HUES48 (cell line): ENCODE measurements around the gene GSAP.

Experiments
- H3K27ac ChIP-seq: one replicate; pipeline ENCODE4 v1.7.0; 2013; ENCODE audit warnings: low read depth, low read length, inconsistent platforms
- H3K27me3 ChIP-seq: 2 replicates; pipeline ENCODE4 v1.6.1; 2013; ENCODE audit warnings: mild to moderate bottlenecking, low read length; ENCODE audit not compliant: control insufficient read depth, insufficient read depth
- H3K36me3 ChIP-seq: 2 replicates; pipeline ENCODE4 v1.6.1; 2013; ENCODE audit warnings: low read length; ENCODE audit not compliant: control insufficient read depth, insufficient read depth
- H3K4me1 ChIP-seq: 2 replicates; pipeline ENCODE4 v1.6.1; 2013; ENCODE audit warnings: mild to moderate bottlenecking, low read length; ENCODE audit not compliant: control insufficient read depth, insufficient read depth
- H3K4me3 ChIP-seq: 2 replicates; pipeline ENCODE4 v1.5.1; 2013; ENCODE audit warnings: mild to moderate bottlenecking, low read depth, low read length
- H3K9ac ChIP-seq: 2 replicates; pipeline ENCODE4 v1.6.1; 2013; ENCODE audit warnings: mild to moderate bottlenecking, low read depth, low read length, moderate library complexity
- H3K9me3 ChIP-seq: 2 replicates; pipeline ENCODE4 v1.6.1; 2013; ENCODE audit warnings: low read length; ENCODE audit not compliant: control insufficient read depth, insufficient read depth

The GSAP gene

DNA sequence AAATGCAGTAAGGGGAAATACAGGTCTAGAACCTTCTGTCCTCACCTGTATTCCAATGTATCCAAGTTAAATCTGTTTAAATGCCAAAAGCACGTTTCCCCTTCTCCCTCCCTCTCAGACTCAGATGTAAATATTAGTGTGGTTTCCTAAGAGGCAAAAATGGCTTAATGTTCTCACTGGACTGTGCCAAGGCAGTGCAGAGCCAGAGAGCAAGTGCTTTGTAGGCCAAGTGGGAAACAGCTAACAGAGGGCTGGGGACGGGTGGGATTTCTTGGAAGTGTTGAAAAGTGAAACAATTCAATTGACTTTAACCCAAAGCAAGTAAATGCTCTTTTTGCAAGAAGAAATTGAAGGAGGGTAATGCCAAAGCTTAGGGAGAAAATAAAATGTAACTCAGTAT lies 103.1 kb downstream of the GSAP start:
- peaks cover 11% of the 10 kb centered on the region; the same call in 1 of the 2 replicates for H3K4me1 ChIP-seq
- H3K4me3 ChIP-seq = no peak overlapping the region
- no peaks in the 10 kb centered on the region; the same call in 1 of the 2 replicates for H3K27me3 ChIP-seq
- H3K27ac ChIP-seq = no peak overlapping the region
- H3K9me3 ChIP-seq = no peaks in the 10 kb centered on the region
- no peaks in the 10 kb centered on the region for H3K36me3 ChIP-seq
- H3K9ac ChIP-seq = no peak overlapping the region

DNA sequence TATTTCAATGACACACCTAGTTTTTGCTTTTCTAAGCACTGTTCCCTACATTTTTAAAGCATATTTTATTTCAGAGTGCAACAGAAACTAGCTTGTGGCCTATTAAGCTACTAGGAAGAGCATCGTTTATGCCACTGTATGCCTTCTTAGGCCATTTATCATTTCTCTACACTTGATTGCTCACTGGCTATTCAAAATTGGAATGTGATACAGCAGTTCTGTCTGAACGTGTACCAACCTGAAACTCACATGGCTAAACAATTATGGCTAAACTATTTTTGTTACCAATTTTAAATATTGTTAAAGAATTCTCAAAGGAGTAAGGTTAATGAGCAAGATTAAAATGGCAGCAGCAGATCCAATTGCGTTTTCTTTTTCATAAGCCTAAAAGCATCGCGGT lies 105.2 kb downstream of the GSAP start:
- Histone ChIP-seq H3K4me3 (no peak overlapping the region), H3K27me3 (no peaks in the 10 kb centered on the region; the same call in 1 of the 2 replicates), H3K36me3 (no peaks in the 10 kb centered on the region), H3K9ac (no peak overlapping the region), H3K27ac (no peak overlapping the region), H3K4me1 (peaks cover 20% of the 10 kb centered on the region), H3K9me3 (no peaks in the 10 kb centered on the region)

DNA sequence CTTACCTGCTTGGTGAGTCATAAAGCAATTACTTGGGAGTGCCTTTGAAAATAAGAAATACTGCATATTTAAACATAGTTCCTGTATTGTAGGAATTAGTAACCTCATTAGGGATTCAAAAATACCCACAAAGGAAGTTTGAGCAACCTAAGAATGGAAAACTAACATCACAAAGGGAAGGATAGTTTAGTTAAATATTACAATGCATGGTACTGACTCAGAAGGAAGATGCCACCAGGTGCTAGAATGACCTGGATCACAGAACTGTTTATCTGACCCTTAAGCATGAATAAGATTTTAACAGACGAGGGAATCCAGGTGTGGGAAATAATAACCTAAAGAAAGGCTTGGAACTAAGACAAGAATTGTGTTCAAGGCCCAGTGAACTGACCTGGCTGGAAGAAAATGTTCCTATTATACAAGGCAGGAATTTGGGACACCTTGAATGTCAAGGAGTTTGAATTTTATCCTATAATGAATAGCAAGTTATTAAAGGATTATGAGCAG lies 106.4 kb downstream of the GSAP start:
- no peak overlapping the region for H3K9ac ChIP-seq
- H3K27me3 ChIP-seq = no peaks in the 10 kb centered on the region
- H3K4me1 ChIP-seq = peaks cover 20% of the 10 kb centered on the region
- no peaks in the 10 kb centered on the region for H3K9me3 ChIP-seq
- H3K27ac ChIP-seq = peak overlapping the region; percentile 40
- H3K4me3 ChIP-seq = no peak overlapping the region
- no peaks in the 10 kb centered on the region for H3K36me3 ChIP-seq

DNA sequence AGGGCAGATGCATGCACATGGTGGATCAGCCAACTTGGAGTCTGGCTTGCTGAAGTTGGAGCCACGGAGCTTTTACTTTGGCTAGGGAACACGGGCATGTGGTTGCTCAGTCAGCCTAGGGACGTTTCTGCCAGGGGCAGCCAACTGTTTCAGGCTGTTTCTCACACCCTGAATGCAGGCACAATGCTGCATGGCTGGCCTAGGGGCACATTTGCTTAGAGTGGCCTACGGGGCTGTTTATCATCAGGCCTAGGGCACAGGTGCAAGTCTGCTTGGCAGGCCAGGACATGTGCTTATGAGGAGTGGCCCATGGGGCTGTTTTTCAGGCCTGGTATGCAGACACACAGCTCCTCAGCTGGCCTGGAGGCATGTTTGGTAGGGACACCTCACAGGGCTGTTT lies 107.4 kb downstream of the GSAP start:
- no peaks in the 10 kb centered on the region for H3K36me3 ChIP-seq
- H3K4me3 ChIP-seq = no peak overlapping the region
- H3K9ac ChIP-seq = no peak overlapping the region
- no peaks in the 10 kb centered on the region for H3K9me3 ChIP-seq
- no peaks in the 10 kb centered on the region for H3K27me3 ChIP-seq
- H3K27ac ChIP-seq = no peak overlapping the region
- H3K4me1 ChIP-seq = peaks cover 20% of the 10 kb centered on the region

DNA sequence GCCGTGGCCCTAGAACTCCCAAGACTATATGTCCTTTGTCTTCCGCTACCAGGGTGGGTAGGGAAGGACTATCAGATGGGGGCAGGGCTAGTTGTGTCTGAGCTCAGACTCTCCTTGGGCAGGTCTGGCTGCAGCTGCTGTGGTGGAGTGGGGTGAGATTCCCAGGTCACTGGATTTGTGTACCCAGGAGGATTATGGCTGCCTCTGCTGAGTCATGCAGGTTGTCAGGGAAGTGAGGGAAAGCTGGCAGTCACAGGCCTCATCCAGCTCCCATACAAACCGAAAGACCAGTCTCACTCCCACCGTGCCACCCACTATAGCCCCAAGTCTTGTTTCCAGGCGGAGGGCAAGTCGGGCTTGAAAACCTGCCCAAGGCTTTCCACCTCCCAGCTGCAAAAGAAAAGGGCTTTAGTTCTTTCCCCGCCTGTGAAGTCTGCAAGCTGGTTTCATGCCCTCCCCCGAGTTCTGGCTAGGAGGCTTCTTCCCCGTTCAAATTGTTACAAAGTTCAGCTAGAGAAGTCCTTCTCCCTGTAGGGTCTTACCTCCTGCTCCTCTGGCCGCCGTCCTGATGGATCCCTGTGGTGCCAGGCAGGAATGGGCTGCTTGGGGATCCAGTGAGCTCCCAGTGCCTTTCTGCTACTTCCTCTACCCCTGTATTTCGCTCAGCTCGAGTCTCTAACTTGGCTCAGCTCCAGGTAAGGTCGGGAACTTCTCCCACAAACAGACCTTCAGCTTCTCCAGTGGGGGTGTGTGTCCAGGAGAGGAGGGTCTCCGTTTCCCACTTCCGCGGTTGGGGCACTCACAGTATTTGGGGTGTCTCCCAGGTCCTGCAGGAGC lies 109.7 kb downstream of the GSAP start:
- no peak overlapping the region for H3K9ac ChIP-seq
- H3K36me3 ChIP-seq = no peaks in the 10 kb centered on the region
- no peak overlapping the region for H3K27ac ChIP-seq
- H3K4me1 ChIP-seq = peaks cover 20% of the 10 kb centered on the region
- no peaks in the 10 kb centered on the region for H3K27me3 ChIP-seq
- H3K9me3 ChIP-seq = no peaks in the 10 kb centered on the region
- no peak overlapping the region for H3K4me3 ChIP-seq

DNA sequence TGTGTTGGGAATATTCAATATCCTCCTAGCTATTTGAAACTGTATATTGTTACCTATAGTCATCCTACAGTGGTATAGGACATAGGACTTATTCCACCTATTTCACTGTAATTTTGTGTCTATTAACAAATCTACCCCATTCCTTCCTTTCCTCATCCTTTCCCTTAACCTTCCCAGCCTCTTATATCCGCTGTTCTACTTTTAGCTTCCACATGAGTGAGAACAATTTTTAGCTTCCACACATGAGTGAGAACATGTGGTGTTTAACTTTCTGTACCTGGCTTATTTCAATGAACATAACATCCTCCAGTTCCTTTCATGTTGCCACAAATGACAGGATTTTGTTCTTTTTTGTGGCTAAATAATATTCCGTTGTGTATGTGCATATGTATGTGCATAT lies 120.6 kb downstream of the GSAP start:
- Histone ChIP-seq H3K9me3 (no peaks in the 10 kb centered on the region), H3K4me3 (no peak overlapping the region), H3K36me3 (no peaks in the 10 kb centered on the region), H3K4me1 (no peaks in the 10 kb centered on the region), H3K27me3 (no peaks in the 10 kb centered on the region), H3K27ac (no peak overlapping the region), H3K9ac (no peak overlapping the region)

DNA sequence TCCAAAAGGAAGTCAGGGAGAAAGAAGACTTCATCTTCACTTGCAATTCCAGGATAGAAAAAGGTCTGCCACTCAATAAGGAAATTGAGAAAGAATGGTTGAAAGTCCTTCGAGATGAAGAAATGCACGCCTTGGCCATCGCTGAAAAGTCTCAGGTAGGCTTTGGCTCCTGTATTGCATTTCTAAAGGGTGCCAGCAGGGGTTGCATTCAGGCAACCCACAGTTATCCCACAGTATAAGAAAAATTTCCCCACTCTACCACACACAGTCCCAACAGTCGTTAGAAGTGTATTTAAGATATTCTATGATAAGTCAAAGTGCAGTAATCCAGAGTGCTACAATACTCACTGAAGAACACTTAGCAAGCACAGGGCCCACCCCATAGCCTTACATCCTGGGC lies 123.1 kb downstream of the GSAP start:
- no peak overlapping the region for H3K4me3 ChIP-seq
- H3K9me3 ChIP-seq = no peaks in the 10 kb centered on the region
- H3K36me3 ChIP-seq = no peaks in the 10 kb centered on the region
- no peak overlapping the region for H3K27ac ChIP-seq
- no peaks in the 10 kb centered on the region for H3K27me3 ChIP-seq
- H3K9ac ChIP-seq = no peak overlapping the region
- no peaks in the 10 kb centered on the region for H3K4me1 ChIP-seq

DNA sequence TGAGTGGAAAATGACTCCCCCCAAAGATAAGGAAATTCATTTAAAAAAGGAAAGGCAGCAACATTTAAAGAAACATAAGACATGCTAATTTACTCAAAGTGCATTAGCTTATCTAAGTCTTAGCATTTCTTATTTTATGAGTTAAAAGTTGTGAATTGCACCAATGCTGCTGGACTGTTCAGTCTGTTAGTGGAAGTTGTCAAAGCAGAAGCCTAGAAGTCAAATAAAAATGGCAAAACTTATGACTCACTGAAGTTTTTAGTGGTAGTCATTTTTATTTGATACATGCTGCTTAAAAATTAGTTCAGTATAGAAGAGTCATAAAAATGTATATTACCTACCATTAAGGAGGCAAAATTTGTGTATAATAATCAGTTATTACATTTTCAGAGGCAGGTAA lies 125.7 kb downstream of the GSAP start:
- Histone ChIP-seq H3K9me3 (no peaks in the 10 kb centered on the region), H3K4me1 (no peaks in the 10 kb centered on the region), H3K4me3 (no peak overlapping the region), H3K27me3 (no peaks in the 10 kb centered on the region), H3K36me3 (no peaks in the 10 kb centered on the region), H3K9ac (no peak overlapping the region), H3K27ac (no peak overlapping the region)

DNA sequence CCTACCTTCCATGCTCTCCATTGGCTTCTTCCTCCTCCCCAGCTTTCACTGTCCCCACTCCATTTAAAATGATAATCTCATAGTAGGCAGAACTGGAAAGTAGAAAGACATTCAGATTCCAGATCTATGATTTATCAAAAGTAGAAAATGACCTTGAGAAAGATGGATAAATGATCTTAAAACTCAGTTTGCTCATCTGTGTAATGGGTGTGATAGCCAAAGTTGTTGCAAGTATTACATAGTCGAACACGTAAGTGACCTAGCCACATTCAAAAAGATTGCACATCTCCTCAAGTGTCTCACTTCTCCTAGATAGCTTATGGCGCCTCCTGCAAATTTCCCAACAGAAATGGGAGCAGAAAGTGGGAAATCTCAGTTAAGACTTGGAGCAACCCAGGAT lies 126.8 kb downstream of the GSAP start:
- H3K4me1 ChIP-seq = no peaks in the 10 kb centered on the region
- no peaks in the 10 kb centered on the region for H3K9me3 ChIP-seq
- H3K4me3 ChIP-seq = no peak overlapping the region
- no peaks in the 10 kb centered on the region for H3K36me3 ChIP-seq
- H3K27me3 ChIP-seq = no peaks in the 10 kb centered on the region
- H3K9ac ChIP-seq = no peak overlapping the region
- H3K27ac ChIP-seq = no peak overlapping the region

DNA sequence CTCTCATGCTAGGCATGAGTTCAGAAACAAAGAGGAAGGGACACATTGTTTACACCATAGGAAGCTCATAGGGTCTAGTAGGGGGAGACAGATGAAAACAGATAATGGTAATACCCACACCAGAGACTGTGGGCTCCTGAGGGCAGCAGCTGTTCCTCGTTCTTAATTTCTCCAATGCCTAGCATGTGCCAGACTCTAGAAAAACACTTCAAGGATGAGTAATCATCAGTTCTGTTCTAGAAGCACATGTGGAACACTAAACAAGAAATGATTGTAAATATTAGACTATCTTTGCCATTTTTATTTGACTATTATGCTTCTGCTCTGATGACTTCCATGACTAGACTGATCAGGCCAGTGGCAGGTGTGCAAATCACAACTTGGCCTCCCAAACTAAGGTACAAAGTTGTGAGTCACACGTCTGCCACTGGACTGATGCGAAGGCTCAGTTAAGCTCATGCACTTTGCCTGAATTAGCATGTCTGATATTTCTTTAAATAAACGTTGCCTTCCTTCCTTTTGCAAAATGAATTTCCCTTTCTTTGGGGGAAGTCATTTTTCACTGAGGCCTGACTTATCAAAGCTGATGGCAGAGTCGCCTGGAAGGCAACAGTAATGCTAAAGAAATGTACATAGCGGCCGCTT lies 127.4 kb downstream of the GSAP start:
- H3K9ac ChIP-seq = no peak overlapping the region
- H3K27me3 ChIP-seq = no peaks in the 10 kb centered on the region

DNA sequence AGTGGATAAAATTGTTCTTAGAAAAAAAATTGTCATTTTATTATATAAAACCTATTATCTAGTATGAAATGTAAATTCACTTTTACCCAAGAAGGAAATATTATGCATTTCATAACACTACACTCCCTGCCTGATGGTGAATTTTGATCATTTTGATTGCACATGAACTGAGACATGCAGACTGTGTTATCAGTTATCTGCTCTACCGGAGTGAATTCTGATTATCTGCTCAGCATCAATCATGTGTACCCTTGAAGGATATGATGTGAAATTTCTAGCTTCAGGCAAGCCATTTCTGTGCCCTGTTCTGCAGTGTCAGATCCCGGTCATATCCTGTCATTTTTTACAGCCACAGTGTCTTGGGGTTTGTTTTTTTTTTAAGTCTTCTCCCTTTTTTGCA lies 131.5 kb downstream of the GSAP start:
- Histone ChIP-seq H3K27me3 (no peaks in the 10 kb centered on the region), H3K9ac (no peak overlapping the region)

More for the DNA sequence above, 127.4 kb downstream of the GSAP start:
- Histone ChIP-seq H3K4me3 (no peak overlapping the region), H3K4me1 (no peaks in the 10 kb centered on the region), H3K36me3 (no peaks in the 10 kb centered on the region), H3K27ac (no peak overlapping the region), H3K9me3 (no peaks in the 10 kb centered on the region)

More for the DNA sequence above, 131.5 kb downstream of the GSAP start:
- no peaks in the 10 kb centered on the region for H3K36me3 ChIP-seq
- H3K4me3 ChIP-seq = no peak overlapping the region
- H3K4me1 ChIP-seq = no peaks in the 10 kb centered on the region
- H3K9me3 ChIP-seq = no peaks in the 10 kb centered on the region
- H3K27ac ChIP-seq = no peak overlapping the region
